NCI-H187 (cell line): Measurements from ENCODE around the gene SLC11A1.

Experiments
- DNase-seq, 2 experiments: peaks; one replicate each; lab custom pipeline; 2025; lab: John Stamatoyannopoulos, UW

The SLC11A1 gene

DNA sequence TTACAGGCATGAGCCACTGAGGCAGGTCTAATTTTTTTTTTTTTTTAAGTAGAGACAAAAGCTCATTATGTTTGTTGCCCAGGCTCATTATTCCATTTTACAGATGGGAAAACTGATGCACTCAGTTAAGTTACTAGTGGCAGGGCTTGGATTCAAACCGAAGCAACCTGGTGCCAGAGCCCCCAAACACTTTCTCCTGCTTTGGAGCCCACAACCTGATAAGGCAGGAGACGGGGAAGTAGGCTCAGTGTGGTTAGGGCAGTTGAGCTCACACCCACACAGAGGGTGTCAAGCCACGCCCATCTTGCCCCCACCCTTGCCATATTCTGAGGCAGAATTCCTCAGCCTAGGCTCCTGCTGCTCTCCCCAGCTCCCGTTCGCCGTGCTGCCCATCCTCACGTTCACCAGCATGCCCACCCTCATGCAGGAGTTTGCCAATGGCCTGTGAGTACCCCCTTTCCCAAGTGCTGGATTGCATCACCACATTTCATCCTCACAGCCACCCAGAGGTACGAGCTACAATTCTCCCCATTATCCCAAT, 11.7 kb downstream of the SLC11A1 start:
- DNase-seq: no peak

DNA sequence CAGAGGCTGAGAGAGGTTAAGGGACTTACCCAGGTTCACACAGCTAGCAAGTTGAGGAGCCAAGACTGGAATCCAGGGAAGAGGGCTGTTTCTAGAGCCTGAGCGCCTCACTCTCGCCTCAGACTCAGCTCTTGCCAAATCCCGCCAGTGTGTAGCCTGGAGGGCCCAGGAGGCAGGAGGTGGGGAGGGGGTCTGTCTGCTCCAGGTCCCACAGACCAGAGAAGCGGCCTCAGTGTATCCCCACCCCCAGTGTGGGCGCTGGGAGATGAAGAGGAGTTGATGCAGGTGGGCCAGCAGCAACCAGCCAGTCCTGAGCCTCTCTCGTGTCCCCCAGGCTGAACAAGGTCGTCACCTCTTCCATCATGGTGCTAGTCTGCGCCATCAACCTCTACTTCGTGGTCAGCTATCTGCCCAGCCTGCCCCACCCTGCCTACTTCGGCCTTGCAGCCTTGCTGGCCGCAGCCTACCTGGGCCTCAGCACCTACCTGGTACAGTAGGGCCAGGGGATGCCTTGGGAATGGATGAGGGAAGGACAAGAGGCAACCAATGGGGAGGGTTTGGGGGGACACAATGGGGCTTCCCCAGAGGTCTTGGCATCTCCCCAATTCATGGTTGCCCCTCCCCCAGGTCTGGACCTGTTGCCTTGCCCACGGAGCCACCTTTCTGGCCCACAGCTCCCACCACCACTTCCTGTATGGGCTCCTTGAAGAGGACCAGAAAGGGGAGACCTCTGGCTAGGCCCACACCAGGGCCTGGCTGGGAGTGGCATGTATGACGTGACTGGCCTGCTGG, 12.4 kb downstream of the SLC11A1 start:
- no peak for DNase-seq

- DNase-seq: no peak
Observed at GRCh38 chr2:218395090-218395444, 13.0 kb downstream of the SLC11A1 start.

DNA sequence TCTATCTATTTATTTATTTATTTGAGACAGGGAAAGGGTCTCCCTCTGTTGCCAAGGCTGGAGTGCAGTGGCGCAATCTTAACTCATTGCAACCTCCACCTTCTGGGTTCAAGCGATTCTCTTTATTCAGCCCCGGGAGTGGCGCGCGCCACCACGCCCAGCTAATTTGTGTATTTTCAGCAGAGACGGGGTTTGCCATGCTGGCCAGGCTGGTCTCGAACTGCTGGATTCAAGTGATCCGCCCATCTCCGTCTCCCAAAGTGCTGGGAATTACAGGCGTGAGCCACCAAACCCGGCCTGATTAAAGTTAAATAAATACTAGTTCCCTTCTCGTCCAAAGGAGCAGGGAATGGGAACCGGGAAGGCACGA, 13.4 kb downstream of the SLC11A1 start:
- no peak for DNase-seq

GRCh38 chr2:218395826-218396687, 14.0 kb downstream of the SLC11A1 start:
- DNase-seq: peak; percentile 72 to 82

DNA sequence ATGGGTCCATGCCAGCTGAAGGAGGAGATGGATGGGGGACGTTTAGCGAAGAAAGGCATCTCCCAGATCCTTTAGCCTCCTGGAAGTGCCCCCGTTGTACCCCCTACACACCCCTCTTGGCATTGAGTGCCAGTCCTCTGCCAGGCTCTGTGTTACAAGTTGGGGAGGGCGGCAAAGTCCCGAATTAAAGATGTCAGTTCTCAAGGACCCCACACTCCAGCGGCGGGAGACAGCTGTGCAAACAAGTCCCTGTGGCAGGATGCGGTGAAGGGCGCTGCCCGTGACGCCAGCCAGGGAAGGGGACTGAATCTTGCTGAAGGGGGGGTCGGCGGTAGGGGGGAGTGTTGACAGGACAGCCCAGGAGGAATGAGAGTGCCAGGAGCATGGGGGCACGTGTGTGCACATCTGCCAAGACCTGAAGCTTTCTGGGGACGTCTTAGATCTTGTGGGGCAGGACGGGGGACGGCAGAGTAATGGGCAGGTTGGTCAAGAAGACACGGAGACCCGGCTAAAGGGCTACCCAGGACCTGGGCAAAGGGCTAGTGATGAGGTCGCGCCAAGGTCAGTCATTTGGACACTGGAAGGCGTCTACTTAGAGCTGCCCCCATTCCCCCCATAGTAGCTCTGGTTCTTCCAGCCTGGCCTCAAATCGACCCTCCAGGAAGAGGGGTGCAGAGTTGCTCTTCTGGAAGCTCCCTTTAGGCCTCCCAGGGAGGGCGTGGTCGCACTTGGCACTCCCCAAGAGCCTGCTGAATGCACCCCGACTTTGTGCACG, 14.8 kb downstream of the SLC11A1 start:
- DNase-seq: peak; percentile 33 to 35

DNA sequence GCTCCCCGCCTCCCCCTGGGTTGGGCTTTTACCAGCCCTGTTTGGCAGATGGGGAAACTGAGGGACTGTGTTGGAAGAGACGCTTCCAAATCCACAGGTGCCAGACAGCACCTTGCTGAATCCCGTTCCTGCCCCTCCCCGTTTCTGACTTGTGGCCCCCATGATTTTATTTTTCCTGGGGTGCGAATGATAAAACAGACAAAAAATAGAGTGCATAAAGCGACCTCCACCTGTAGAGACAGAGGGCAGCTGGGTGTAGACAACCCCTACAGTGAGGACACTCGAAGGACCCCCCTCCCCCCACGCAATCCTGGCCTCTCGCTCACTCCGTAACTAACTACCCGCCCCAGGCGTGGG, 15.4 kb downstream of the SLC11A1 start:
- no peak for DNase-seq

DNA sequence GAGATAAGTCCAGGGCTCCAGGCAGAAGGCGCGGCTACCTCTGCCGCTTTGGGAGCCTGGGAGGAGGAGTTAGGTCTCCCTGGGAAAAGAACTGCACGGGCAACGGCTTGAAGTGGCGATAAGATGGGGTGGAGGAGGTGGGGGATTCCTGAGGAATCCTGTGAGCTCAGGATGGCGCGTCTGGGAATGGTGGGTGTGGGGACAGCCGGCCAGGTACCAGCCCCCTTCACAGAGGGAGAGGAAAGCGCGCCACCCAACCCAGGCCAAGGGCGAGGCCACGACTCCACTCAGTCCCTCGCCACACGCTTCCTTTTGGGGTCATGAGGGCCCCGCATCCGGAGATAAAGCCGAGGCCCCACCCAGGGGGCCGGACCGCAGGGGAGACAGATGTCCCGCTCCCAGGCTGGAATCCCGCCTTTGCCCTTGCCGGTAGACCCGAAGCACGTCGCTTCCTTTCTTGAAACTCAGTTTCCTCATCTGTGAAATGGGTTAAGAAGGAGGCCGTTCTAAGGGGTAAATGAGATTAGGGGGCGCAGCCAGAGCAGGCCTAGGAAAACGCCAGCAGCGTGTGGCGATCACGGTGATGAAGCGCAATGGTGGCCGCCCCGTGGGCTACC, 15.9 kb downstream of the SLC11A1 start:
- DNase-seq: peak in 1 of 2 experiments; percentile 11

DNA sequence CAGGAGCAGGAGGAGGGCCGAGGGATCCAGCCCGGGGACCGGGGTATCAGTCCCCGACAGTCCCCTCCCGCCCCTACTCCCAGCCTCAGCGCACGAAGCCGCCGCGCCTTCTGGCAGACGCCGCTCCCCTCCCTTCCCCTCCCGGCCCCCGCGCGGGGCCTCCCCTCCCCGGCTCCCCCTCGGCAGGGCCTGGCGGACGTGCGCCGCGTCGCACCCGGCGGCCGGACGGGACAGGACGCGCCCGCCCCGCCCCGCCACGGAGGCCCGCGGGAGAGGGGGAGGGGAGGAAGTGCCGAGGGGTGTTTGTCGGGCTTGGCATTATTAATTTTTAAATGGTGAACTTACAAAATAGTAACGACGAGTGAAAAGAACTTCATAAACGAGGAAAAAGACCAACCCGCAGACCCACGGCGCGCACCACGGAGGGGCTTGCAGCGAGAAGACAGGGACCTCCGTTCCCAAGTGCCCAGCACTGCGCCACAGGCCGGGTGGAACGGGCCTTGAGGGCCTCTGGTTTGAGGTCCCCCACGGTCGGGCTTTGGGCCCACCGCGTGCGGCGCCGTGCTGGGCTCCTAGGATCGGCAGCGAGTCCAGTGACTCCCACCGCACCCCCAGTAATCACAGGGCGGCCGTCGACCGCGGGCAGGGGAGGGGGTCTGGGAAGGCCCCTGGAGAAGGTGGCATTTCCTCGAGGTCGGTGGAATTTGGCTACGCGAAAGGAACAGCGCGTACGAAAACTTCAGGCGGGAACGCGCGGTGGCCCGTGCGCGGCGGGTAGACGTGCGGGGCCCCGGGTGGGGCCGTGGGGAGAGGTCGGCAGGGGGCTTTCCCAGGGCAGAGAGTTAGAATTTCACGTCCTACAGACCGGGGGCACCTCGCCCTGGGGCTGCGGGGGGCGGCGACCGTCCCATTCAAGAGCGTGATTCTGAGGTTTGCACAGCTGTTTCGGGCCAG, 16.6 kb downstream of the SLC11A1 start:
- DNase-seq: no peak

GRCh38 chr2:218399391-218400166, 17.5 kb downstream of the SLC11A1 start, which contains the start of gene CTDSP1:
CTDSP1 (plus strand) TSS chr2:218399868; CDS start chr2:218400091, 223 bp downstream.
- DNase-seq: peak; percentile 36 to 69

GRCh38 chr2:218400167-218400929, 18.3 kb downstream of the SLC11A1 start:
- DNase-seq: no peak

GRCh38 chr2:218400930-218401881, 19.1 kb downstream of the SLC11A1 start:
- no peak for DNase-seq

DNA sequence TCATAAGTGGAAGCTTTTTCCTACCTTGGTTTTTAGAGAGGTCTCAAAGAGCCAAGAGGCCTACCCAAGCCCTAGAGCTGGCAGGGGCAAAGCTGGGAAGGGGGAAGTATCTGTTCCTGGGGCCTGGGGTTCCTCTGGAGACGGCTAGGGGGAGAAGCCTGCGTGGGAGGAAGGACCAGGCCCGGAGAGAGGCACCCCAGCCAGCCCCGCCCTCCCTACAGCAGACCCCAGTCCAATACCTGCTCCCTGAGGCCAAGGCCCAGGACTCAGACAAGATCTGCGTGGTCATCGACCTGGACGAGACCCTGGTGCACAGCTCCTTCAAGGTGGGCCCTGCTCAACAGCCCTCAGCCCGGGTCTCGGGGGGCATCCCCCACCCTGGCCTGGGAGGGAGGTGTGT, 19.8 kb downstream of the SLC11A1 start:
- DNase-seq: no peak

GRCh38 chr2:218402491-218402901, 20.4 kb downstream of the SLC11A1 start:
- no peak for DNase-seq

- DNase-seq: no peak
Observed at GRCh38 chr2:218402911-218403411, 20.9 kb downstream of the SLC11A1 start.

DNA sequence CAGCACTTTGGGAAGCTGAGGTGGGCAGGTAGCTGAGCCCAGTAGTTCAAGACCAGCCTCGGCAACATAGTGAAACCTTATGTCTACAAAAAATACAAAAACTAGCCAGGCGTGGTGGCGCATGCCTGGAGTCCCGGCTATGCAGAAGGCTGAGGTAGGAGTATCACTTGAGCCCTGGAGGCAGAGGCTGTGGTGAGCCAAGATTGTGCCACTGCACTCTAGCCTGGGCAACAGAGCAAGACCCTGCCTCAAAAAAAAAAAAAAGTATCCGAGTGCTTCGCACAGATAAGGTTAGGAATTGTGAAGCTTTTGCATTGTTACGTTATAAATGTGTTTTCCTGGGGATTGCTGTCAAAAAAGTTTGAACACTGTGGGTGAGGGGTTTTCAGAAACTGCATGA, 21.7 kb downstream of the SLC11A1 start:
- DNase-seq: no peak

DNA sequence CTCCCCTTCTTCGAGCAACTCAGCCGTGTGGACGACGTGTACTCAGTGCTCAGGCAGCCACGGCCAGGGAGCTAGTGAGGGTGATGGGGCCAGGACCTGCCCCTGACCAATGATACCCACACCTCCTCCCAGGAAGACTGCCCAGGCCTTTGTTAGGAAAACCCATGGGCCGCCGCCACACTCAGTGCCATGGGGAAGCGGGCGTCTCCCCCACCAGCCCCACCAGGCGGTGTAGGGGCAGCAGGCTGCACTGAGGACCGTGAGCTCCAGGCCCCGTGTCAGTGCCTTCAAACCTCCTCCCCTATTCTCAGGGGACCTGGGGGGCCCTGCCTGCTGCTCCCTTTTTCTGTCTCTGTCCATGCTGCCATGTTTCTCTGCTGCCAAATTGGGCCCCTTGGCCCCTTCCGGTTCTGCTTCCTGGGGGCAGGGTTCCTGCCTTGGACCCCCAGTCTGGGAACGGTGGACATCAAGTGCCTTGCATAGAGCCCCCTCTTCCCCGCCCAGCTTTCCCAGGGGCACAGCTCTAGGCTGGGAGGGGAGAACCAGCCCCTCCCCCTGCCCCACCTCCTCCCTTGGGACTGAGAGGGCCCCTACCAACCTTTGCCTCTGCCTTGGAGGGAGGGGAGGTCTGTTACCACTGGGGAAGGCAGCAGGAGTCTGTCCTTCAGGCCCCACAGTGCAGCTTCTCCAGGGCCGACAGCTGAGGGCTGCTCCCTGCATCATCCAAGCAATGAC, 22.4 kb downstream of the SLC11A1 start:
- DNase-seq: no peak
